C4-2B (cell line): Measurements from ENCODE around the gene CSH2.

Source experiments
- CTCF ChIP-seq: fragments of 450-650 bp; conservative IDR thresholded peaks from 2 replicates; pipeline ENCODE4 v1.5.1; 2017; ENCODE audit warnings: mild to moderate bottlenecking
- ZFX ChIP-seq: fragments of 450-650 bp; IDR thresholded peaks from 2 replicates; pipeline ENCODE4 v1.6.1; 2017

GRCh38 chr17:63832455-63832854 lies 41.0 kb downstream of the CSH2 start:
- no peak for TF ChIP-seq CTCF
- TF ChIP-seq ZFX = no peak
